HepG2 (cell line): ENCODE measurements around the gene RILPL1. TPM values are rescaled to one million over a fixed set of nuclear protein-coding genes. Genes with fewer than 3 reads are reported as not detected.

Source experiments
- BHLHE40 ChIP-seq: IDR thresholded peaks from 2 replicates; pipeline ENCODE4 v1.6.1; 2011; ENCODE audit warnings: low read length, improper control_type of control experiment
- CREB1 ChIP-seq, 2 experiments: fragments of 450-650 bp in 1 of 2; IDR thresholded peaks; 2 replicates each; pipeline ENCODE4 v1.6.1; 2016 to 2017; ENCODE audit warnings: control low read depth in 1 of 2, mild to moderate bottlenecking in 1 of 2, missing compliant biosample characterization in 1 of 2, missing genetic modification characterization in 1 of 2
- GFI1 ChIP-seq: sonication (generic); formaldehyde crosslinking; IDR thresholded peaks from 2 replicates; pipeline ENCODE4 v1.5.0; 2020; ENCODE audit warnings: missing genetic modification reagents, mild to moderate bottlenecking, borderline replicate concordance
- JARID2 ChIP-seq: sonication (generic); formaldehyde crosslinking; IDR thresholded peaks from 2 replicates; pipeline ENCODE4 v1.8.1; 2023; ENCODE audit warnings: missing genetic modification reagents, inconsistent platforms; ENCODE audit not compliant: insufficient replicate concordance
- KDM2A ChIP-seq: sonication (generic); formaldehyde crosslinking; IDR thresholded peaks from 2 replicates; pipeline ENCODE4 v1.4.0; 2020; ENCODE audit warnings: low read depth, missing genetic modification reagents, borderline replicate concordance
- SOX6 ChIP-seq, 2 experiments: fragments of 450-650 bp in 1 of 2; sonication (generic) in 1 of 2; formaldehyde crosslinking in 1 of 2; IDR thresholded peaks; 2 replicates each; pipeline versions ENCODE4 v1.4.0 to v1.6.1; 2017 to 2020; ENCODE audit warnings: antibody characterized with exemption in 1 of 2, mild to moderate bottlenecking in 1 of 2, missing genetic modification reagents in 1 of 2
- YEATS2 ChIP-seq: sonication (generic); formaldehyde crosslinking; IDR thresholded peaks from 2 replicates; pipeline ENCODE4 v1.4.0; 2020; ENCODE audit warnings: missing genetic modification reagents, borderline replicate concordance
- ZNF142 ChIP-seq: sonication (generic); formaldehyde crosslinking; IDR thresholded peaks from 2 replicates; pipeline ENCODE4 v1.4.0; 2020; ENCODE audit warnings: missing genetic modification reagents
- ZNF225 ChIP-seq: sonication (generic); formaldehyde crosslinking; IDR thresholded peaks from 2 replicates; pipeline ENCODE4 v1.4.0; 2020; ENCODE audit warnings: mild to moderate bottlenecking, missing genetic modification reagents
- ZNF292 ChIP-seq: sonication (generic); formaldehyde crosslinking; IDR thresholded peaks from 2 replicates; pipeline ENCODE4 v1.8.1; 2022; ENCODE audit warnings: mild to moderate bottlenecking, low read depth, missing genetic modification reagents, borderline replicate concordance
- ZNF414 ChIP-seq: sonication (generic); formaldehyde crosslinking; IDR thresholded peaks from 2 replicates; pipeline ENCODE4 v1.5.0; 2020; ENCODE audit warnings: missing genetic modification reagents
- ZNF550 ChIP-seq: sonication (generic); formaldehyde crosslinking; IDR thresholded peaks from 2 replicates; pipeline ENCODE4 v1.4.0; 2020; ENCODE audit warnings: mild to moderate bottlenecking, missing genetic modification reagents, borderline replicate concordance
- ZNF609 ChIP-seq: sonication (generic); formaldehyde crosslinking; IDR thresholded peaks from 2 replicates; pipeline ENCODE4 v1.4.0; 2020; ENCODE audit warnings: mild to moderate bottlenecking, missing genetic modification reagents, borderline replicate concordance
- polyA plus RNA-seq, 8 experiments: library from polyadenylated mRNA; depleted of rRNA in 3 of 8; stranded (reverse) in 7 of 8; unstranded in 1 of 8; fragments of >200 nt; fragmentation: Illumina TruSeq in 4 of 8; extraction: Trizol in 4 of 8; gene quantifications; 2 replicates each; pipeline versions ENCODE4 v1.2.1 to v1.2.3, GENCODE V29; 2011 to 2016; ENCODE audit warnings: low read depth in 4 of 8, missing spikeins in 1 of 8, mixed read lengths in 1 of 8; ENCODE audit not compliant: insufficient read depth in 1 of 8
- total RNA-seq, 5 experiments: library from RNA; depleted of rRNA; stranded (reverse); fragments of >200 nt; fragmentation: Illumina TruSeq; extraction: Trizol; gene quantifications; 2 replicates each; pipeline ENCODE4 v1.2.3, GENCODE V29; 2016; ENCODE audit warnings: low read depth in 1 of 5

RILPL1 gene
- total and polyA plus RNA-seq, 2 of the 13 experiments (the other 11 are each of a cell fraction or from before 2014, with no cell fraction given) = 5.8 to 28.4 TPM

GRCh38 chr12:123472438-123472849, 61.1 kb downstream of the RILPL1 start (continued):
- TF ChIP-seq JARID2 (CRISPR knock-in tag) = peak; percentile 27
- no peak for TF ChIP-seq ZNF225 (CRISPR knock-in tag)
- 0 out of 2 replicates have a peak, but pooled peaks have one; percentile 7 for TF ChIP-seq CREB1 (IDR thresholded peaks at IDR 0.05)
- no peak for TF ChIP-seq CREB1 (CRISPR knock-in tag; IDR thresholded peaks at IDR 0.05)
- TF ChIP-seq ZNF142 = peak; percentile 52; the same call in 1 of the 2 replicates
- TF ChIP-seq KDM2A (CRISPR knock-in tag) = peak; percentile 50; the same call in 1 of the 2 replicates
- peak; percentile 91 for TF ChIP-seq ZNF609 (CRISPR knock-in tag)
- peak; percentile 64 for TF ChIP-seq GFI1 (CRISPR knock-in tag)
- TF ChIP-seq ZNF414 (CRISPR knock-in tag) = peak; percentile 39; the same call in 1 of the 2 replicates
- no peak for TF ChIP-seq SOX6 (IDR thresholded peaks at IDR 0.05)
- peak; percentile 86 for TF ChIP-seq SOX6 (CRISPR knock-in tag; IDR thresholded peaks at IDR 0.05)
- TF ChIP-seq YEATS2 (CRISPR knock-in tag) = peak; percentile 55; the same call in 1 of the 2 replicates
- peak; percentile 85 for TF ChIP-seq BHLHE40
- TF ChIP-seq ZNF292 (CRISPR knock-in tag) = peak; percentile 73; the same call in 1 of the 2 replicates
- no peak for TF ChIP-seq ZNF550
